Nucleus accumbens (tissue), 56 donors: ENCODE results near the gene TMIE.
"Not testable (repeated sequence)": the region's sequence is repeated elsewhere in the genome, so short reads cannot be mapped to it uniquely, and the experiment has no call there.

Experiments used
- DNase-seq, 56 donors: peaks; one replicate each; lab custom pipeline; 2025; lab: John Stamatoyannopoulos, UW

The TMIE gene

DNA sequence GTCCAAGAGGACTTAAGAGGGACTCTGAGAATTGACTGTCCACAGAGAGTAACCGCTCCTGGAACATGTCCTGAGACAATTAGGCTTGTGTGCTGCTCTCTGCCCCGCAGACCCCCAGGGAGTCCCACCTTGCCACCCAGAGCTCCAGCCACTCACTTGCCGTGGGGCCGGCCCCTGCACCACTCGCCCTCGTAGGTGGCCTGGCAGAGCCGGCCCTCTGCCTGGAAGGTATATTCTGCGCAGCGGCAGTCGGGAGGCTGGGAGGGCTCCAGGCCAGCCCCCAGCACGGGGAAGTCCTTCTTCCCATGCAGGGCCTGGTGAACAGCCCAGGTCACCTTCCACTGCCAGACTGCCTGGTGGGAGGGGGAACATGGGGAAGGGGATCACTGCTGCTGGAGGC lies 18.2 kb upstream of the TMIE start:
- DNase-seq = no peak

DNA sequence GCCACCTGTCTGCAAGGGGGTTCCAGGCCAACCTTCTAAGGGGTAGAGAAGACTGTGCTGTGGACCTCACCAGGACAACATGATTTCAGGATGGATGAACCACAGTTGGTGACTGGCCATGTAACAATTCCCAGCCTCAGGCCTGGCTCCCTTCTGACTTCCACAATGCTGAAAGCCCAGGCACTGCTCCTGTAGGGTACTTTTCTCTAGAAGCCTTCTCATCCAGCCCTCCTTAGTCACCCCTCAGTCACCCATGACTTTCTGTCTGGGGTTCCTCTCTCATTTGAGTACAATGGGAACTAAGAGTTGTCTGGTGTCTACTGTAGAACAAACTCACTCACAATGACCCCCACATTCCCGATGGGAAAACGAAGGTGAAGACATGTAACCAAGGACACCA lies 16.3 kb upstream of the TMIE start:
- DNase-seq = no peak

DNA sequence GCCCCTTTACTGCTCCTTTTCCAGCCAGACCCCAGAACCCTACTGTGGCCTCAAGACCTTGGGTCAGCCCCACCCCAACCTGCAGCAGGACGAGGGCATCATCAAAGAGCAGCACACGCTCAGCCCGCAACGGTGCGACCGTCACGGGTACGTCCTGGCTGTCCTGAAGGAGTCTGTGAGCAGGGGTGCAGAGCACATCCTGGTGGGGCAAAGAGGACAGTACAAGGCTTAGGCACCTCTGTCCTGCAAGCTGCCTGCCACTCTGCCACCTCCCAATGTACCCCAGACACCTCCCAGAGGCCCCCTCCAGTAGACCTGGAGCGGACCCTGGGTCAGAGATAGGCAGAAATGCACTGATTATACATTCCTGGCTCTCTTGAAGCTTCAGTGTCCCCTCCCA lies 15.7 kb upstream of the TMIE start:
- DNase-seq = no peak

DNA sequence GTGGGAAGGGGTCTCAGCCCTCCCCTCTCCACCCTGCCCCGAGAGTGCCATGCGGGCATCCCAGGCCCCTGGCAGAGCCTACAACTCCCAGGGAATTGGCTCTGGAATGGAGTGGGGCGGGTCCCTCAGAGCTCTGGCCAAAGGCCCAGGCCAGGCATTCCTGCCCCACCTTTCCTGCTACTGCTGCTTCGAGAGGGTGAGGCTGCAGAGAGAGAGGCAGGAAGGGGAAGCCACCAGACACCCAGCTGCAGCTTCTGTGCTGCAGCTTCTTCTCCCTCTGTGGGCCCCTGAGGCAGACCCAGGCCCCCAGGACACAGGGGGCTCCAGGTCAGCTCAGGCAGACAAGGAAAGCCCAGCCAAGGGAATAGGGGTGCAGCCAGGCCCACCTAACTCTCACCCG lies 10.4 kb upstream of the TMIE start:
- no peak for DNase-seq

DNA sequence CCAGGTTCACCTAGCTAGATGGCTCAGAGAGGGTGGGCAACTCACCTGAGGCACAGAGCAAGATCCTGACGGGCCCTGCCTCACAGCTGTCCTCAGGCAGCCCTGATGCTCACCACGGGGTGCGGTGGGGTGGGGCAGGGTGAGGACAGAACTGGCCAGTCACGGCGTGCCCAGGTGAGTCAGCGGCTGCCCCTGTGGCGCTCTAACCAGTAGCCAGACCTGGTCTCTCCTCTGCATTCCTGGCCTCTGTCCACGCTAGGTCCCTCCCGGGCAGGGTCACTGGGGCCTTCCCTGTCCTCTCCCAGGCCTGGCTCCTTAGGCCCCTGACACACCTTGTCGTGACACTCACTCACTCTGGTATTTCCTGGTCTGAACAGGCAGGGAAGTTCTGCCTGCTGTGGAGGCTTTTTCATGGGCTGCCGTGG lies 8.6 kb upstream of the TMIE start:
- DNase-seq = no peak

DNA sequence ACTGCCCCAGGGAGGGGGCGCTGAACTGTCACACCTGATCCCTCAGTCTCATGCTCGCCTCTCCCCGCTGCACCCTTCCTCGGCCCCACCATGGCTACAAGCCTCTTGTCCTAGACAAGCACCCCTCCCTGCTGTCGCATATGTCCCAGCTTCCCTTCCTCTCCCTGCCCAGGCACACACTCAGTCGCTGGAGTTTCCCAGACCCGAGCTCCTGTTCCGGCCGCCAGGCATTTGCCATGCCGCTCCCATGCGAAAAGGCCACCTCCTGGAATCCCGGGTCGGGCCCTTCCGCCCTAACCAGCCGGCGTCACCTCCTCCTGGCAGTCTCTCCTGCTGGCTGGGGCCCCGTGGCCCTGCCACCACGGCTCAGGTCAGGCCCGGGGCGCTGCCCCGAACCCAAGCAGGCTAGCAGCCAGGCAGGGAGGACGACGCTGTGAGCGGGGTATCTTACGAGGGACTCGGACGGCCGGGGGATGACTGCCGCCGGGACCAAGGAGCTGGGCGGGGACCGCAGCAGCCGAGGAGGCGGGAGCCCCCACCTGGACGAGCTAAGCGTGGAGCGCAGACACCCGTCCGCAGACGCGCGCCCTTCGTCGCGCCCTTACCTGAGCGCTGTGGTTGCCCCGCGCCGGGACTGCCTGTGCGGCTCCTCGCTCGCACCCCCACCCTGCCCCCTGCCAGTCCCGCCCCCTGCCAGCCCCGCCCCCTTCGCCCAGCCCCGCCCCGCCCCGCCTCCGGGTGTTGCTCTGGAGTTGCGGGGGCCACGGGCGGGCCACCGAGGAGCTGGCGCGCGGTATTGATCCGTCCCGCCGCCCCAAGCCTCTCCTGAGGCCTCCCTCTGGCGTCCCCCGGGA lies 7.9 kb upstream of the TMIE start, which contains the start of gene ALS2CL:
Gene ALS2CL, minus strand, starts transcription at position 642 of the 854 bp plus-strand sequence. CDS start 4,239 bp downstream, outside the sequence.
- DNase-seq = peak in 12 of 56 donors; percentile 6 to 80 (median 16)

DNA sequence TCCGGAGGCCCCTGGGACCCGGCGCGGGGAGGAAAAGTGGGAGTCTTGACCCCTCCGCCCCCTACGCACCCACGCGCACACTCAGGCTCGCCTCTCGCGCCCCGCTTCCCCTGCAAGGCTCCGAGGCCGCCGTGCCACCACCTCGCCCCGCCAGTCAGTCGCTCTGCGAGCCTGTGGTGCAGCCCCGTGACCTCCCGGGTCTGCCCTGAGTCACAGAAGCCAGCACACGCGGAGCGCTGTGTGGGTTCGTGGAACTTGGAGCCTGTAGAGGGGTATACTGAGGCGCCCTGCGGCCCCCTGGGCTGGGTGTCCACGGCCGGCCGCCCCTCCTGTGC lies 7.3 kb upstream of the TMIE start:
- DNase-seq = peak in 2 of 56 donors; percentile 32 to 80

DNA sequence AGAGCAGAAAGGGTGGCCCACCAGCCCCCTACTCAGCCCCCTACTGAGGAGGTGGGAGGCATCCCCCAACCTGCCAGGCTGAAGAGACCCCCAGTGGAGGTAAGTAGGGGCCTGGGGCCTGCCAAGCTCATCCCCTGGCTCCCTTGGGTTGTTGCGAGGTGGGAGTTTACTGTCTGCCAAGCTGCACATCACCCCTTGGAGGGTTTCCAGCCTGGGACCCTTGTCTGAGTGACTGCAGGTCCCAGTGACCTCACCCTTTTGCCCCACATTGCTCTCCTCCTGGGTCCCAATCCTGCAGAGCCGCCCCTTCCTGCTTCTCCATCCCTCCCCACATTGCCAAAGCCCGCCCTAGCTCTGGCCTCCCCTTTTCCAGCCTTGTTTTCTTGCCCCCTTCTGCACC lies 6.7 kb upstream of the TMIE start:
- no peak for DNase-seq

DNA sequence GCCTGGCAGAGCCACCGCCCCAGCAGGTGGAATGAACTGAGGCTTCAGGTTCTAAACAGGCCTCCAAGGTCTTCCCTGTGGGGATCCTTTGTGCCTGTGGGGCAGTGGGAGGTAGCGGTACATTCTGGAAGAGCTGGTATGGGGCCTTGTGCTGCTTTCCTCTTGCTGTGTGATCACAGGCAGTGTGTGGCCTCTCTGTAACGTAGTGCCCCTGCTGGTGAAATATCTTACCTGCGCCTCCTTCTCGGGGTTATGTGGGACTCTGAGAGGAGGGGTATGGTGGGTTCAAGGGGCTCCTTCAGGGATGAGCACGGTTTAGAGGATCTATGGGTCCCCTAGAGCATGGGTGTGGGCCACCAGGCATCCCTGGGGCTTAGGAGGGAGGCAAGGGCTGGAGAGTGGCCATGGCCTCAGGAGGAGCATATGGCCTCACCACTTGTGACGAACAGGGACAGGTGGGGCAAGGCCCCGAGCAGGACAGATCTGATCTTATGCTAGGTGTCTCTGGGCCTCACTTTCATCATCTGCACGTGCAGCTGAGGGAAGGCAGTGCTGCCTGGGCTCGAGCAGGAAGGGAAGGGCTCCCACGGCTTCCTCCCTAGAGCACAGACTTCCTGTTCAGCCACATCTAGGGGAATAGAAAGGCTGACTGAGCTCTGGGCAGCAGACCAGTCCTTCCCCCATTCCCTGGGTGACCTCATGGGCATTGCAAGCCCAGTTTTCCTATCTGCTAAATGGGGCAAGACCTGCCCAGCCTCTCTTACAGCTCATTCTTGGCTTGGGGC lies 5.8 kb upstream of the TMIE start:
- DNase-seq = peak in 13 of 56 donors; percentile 6 to 31 (median 18)

DNA sequence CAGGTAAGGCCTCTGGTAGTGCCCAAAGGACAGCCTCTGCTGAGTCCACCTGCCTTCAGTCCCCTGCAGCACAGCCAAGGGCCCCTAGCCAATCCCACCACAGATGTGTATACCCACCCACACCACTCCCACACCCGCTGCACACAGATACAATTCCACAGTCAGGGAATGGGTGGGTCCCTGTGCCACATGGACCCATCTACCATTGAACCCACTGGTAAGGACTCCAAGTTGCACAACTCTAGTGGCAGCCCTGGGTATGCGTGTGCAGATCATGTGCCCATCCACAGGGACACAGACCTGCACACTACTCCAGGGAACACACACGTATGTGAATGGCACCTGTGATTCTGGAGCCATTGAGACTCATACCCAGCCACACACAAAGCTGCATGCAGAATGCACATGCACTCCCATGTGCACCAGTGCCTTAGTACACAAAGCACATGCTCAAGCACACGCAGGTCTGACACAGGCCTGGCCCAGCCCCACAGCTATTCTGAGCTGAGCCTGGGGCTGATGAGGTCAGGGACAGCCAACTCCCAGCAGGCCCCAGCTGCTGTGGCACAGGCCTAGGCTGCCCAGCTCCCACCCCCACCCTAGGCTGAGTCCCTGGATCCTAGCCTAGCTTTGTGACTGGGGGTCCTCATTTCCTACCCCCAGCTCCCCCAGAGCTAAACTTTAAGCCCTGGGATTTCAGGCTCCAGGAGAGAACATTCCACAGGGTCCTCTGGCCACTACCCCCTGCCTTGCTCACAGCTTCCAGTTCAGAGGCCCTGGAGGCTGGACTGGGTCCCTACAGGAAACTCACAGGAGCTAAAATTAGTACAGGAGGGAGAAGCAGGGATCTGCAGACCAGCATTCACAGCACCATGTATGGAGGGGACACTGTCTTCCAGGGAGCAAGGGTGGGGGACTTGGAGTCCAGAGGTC lies 5.0 kb upstream of the TMIE start:
- DNase-seq = no peak

DNA sequence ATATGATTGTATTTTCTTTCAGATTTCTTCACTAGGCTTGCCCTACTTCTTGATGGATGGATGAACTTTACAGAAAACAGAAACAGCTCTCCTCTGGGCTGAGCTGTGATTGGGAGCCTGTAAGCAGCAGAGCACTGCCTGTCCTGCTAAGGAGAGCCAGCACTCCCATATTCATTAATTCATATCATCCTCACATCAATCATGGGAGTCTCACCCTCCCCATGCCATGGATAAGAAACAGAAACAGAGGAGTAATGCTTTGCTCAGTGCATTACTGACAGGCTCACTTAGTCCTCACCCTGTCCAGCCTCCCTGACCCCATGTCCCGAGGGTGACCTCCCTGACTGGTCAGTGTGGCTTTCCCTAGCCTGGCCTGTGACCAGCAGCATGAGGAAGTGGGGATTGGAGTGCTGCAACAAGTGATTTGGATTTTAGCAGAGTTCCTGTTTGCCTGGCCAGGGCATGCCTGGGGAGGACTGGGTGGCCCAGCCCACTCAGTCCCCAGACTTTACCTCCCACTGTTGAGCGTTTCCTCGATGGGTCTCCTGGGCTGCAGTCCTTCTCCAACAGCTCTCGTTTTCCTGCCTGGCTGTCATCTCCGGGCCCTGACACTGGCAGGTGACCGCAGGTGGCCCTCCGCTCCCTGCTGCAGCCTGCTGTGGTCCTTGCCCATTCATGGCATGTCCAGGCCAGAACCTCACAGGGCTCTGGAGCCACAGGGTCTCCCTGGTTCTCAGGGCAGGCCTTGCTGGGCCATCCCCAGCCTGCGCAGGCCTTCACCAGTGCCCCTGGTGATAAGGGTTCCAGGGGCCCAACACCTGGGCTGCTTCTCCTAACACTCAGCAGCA lies 1.3 kb upstream of the TMIE start:
- peak in 7 of 56 donors; percentile 8 to 41 (median 32) for DNase-seq

DNA sequence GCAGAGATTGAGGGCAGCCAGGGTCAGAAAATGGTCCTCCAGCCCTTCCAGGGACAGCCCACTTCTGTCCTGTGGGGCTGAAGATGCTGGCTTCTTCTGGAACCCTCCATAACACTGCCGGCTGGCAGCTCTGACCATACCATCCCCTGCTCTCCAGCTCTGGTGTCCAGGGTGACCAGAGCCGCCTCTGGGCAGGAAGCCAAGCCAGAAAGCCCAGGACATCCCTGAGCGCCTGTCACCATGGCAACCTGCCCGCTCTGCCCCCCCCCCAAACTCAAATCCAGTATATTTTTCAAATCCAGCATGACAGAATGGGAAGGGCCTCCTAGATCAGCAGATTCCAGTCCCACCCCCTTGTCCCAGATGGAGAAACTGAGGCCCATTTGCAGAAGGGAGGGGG lies 420 bp upstream of the TMIE start:
- DNase-seq = peak in 36 of 56 donors; percentile 8 to 83 (median 40)

DNA sequence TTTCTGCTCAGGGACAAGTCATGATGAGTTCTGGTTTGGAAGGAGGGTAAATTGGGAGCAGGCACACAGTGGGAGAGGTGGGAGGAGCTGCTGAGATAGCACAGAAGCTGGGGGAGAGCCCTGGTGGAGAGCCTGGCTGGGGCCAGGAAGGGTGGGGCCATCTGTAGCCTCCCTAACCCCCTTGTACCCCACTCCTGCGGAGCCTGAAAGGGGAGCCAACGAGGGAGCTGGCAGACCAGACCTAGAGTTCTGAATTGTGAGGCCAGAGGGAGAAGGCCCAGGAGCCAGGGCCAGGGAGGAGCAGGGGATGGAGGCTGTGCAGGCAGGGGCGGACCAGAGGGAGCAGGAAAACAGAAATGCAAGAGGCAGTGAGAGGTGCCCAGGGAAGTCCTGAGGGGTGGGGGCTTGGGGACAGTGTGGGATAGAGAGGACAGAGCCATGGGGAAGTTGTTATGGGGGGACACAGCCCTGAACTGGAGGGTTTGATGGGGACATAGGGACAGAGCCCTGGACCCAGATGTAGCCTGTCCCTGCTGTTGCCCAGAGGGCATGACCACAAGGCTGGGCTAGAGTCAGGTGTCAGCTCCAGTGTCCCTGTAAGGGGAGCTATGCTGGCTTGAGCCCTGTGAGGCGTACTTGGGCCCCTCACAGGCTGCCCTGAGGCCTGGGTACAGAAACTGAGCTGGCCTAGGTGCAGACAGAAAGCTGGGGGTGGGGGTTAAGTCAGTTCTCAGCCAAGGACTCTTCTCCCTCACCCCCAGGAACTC lies 1.2 kb downstream of the TMIE start:
- no peak for DNase-seq

DNA sequence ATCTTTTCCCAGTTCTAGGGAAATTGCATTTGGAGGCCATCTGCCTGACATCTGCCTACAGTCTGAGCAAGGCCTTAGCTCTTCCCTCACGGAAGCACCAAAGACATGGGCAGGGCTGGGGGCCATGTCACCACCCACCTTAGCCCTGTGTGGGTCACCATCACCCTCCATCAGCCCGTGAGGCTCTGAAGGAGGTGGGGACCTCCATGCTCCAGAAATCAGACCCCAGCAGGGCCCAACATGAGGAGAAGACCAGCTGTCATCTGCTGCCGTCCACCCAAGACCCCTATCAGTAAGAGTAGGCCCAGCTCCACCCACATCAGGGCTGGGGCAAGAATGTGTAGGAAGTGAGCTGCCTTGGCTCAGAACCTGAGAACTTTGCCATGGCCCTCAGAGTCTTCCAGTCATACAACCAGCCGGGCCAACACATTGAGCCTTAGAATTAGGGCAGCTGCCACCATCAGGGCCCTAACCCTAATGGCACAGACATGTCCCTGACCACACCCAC lies 1.9 kb downstream of the TMIE start:
- no peak for DNase-seq

DNA sequence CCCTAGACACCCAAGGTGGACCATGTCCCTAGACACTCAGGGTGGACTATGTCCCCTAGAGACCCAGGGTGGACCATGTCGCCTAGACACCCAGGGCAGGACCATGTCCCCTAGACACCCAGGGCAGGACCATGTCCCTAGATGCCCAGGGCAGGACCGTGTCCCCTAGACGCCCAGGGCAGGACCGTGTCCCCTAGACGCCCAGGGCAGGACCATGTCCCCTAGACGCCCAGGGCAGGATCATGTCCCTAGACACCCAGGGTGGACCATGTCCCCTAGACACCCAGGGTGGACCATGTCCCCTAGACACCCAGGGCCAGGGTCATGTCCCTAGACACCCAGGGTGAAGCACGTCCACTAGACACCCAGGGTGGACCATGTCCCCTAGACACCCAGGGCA lies 3.2 kb downstream of the TMIE start:
- DNase-seq = not testable (repeated sequence)

DNA sequence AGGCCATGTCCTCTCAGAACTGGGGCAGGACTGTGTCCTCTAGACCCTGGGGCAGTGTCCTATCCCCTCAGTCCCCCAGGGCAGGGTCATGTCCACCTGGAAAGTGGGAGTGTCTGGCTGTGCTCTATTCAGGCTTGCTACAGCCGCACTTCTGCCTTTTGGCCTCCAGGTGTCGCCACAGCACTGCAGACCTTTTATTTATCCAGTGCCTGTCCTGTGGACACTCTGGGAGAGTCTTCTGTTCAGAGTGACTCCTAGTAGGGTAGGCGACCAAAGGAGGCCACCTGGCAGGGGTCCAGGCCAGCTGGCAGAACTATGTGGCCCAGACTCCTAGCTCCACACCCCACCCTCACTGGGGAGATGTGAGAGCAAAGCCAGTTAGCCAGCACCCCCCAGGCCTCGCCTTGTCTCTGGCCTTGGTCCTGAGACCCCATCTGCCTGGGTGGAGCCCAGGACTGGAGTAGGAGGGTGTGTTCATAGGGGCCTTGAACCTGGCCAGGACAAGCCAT lies 3.9 kb downstream of the TMIE start:
- DNase-seq = peak in 48 of 56 donors; percentile 21 to 82 (median 46)

DNA sequence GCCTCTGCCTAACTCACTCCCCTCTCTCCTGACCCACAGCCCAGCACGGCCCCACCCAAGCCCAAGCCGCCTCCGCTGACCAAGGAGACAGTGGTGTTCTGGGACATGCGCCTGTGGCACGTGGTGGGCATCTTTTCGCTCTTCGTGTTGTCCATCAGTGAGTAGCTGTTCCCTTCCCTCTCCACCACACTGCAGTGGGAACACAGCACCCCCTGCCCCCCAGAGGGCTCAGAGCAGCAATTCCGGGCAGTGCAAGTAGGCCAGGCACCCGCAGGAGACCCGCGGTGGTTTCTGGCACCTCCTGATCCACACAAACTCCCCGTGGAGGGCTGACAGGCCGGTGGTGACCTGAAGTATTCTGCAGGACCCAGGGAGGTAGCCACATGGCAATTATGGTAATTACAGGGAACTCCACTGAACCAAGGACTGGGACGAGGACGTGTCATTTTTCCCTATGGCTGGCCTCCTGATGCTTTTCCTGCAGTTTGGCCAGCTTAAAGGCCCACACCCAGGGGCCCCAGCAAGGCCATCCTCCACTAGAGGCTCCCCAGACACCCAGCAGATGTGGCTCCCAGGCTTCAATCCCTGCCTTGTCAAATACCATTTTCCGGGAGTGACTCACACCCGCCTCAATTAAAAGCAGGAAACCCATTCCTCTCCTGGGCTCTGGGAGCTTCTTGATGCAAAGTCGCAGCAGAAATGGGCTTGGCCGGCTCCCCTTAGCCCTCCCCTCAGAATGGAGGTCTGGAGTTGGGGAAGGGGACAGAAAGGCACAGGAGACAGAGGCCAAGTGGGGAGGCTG lies 4.8 kb downstream of the TMIE start:
- DNase-seq = no peak
